NCI-H2171 treated with DMSO at 0.1 percent for 48 hours (cell line): ENCODE results near the gene OTOP3.

Source experiments
- DNase-seq: peaks from one replicate; lab custom pipeline; 2025; lab: John Stamatoyannopoulos, UW

OTOP3 gene

DNA sequence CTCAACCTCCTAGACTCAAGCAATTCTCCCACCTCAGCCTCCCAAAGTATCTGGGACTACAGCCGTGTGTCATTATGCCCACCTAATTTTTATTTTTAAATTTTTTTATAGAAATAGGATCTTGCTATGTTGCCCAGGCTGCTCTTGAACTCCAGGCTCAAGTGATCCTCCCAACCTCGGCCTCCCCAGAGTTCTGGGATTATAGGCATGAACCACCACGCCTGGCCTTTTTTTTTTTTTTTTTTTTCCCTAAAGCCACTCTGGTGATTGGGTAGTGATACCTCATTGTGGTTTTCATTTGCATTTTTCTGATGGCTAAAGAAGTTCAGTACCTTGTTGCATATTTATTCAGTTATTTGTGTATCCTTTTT is 50.5 kb downstream of the OTOP3 start:
- no peak for DNase-seq

DNA sequence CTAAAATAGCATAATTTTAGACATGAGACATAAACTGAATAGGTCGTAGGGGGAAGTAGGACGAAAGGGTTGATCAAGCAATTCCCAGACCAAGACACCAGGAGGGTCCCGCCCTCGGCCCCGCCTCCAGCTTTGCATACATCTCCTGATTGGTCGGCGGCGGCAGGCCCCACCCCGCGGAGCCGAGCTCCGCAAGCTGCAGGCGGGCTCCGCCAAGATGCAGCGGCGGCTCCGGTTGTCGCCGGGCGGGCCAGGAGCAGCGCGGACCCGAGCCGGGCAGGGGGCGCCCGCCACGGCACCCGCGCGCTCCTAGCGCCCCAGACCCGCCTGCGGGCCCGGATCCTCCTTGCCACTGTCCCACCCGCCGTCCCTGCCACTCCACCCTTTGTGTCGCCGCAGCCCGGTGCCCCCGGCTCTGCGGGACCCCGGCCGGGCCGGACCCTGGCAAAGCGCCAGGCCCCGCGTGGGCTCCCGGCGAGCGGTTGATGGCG is 51.8 kb downstream of the OTOP3 start, which contains the start of gene CDR2L:
Gene CDR2L, plus strand, starts transcription at position 215 of the 491 bp plus-strand sequence. CDS start 412 bp downstream, outside the sequence.
- DNase-seq: peak; percentile 91

DNA sequence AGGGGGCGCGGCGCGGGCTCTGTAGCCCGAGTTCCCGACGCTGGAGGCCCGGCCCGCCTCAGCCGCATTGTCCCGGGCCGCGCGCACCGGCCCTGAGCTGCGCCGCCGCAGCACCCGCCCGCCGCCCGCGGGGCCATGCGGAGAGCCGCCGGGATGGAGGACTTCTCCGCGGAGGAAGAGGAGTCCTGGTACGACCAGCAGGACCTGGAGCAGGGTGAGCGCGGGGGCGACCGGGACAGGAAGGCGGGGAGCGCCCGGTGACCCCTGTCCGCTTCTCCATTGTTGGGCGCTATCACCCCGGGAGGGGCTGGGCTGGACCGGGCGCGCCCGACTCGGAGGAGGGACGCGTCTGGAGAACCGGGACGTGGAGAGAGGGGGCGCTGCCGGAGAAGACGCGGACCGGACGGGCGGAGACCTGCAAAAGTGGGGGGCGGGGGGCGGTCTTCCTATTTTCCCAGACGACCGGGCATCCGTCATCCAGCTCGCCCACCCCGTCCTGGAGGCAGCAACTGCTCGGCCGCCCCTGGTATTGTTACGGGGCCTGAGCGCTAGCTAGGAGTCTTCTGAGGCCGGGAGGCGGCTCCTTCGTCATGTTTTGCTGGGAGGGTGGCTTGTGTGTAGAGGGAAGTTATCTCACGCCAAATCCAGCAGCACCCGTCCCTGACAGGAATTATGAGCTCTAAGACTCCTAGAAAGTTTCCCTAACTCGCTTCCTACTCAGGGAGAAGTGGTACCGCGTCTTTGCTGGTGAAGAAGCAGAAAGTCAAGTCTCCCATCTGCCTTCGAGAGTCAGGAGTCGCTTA is 52.4 kb downstream of the OTOP3 start:
- DNase-seq: peak; percentile 45

DNA sequence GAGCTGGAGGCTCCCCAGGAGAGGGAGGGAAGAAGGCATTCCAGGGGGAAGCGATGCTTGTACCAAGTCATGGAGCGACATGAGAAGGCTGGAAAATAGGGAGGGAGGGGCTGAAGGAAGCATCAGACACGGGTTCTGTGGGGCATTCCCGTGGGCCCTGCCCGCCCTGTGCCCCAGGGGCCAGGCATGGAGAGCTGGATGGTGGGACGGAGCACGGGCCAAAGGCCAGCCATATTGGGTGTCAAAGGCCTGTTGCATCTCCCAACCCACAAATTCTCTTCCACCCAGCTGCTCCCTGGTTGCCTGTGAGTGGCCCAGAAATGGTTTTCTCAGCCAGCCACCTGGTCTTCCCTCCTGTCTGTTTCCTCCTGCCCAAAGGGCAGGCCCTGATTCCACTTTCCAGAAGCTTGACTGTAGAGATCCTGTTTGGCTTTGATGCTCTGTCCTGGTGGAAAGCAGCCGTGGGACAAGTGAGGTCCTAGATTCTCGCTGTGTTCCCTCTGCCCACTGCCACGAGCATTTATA is 54.9 kb downstream of the OTOP3 start:
- no peak for DNase-seq

DNA sequence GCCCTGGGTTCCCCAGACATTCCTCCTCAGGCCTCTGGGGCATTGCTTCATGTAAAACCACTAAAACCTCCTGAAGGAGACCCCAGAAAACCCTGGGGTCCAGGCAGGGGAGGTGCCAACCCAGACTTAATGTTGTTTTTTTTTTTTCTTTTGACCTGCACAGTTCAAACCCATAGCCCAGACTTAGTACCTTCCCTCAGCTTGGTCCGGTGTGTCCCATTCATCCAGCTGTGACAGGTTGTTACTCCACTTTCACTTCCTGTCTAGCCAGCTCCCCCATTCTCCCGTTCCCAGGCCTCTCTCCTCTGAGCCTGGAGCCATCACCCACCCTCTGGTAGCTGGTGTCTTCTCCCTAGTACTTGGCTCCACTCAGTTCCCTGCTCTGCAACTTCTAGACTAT is 56.5 kb downstream of the OTOP3 start:
- DNase-seq: no peak

DNA sequence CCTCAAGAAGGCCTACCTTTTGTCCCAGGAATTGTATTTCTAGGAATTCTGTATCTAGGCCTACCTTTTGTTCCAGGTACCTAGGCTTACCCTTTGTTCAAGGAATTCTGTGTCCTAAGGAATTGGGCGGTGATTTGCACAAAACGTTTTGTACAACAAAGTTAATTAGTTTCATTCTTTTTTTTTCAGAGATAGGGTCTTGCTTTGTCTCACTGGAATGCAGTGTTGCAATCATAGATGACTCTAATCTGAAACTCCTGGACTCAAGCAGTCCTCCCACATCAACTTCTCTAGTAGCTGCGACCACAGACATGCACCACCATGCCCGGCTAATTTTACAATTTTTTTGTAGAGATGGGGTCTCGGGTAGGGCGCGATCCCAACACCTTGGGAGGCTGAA is 58.7 kb downstream of the OTOP3 start:
- DNase-seq: no peak

DNA sequence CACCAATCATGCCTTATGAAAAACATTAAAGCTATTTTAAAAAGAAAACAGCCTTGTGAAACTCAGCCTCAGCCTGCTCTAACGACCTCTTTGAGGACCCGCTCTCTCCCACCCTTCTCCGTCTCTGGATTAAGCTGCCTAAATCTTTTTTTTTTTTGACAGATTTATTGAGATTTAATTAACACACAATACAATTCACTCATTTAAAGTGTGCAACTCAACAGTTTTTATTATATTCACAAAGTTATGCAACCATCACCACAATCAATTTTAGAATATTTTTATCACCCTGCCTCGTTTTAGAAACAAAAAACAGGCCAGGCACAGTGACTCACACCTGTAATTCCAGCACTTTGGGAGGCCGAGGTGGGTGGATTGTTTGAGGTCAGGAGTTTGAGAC is 60.1 kb downstream of the OTOP3 start:
- DNase-seq: no peak

DNA sequence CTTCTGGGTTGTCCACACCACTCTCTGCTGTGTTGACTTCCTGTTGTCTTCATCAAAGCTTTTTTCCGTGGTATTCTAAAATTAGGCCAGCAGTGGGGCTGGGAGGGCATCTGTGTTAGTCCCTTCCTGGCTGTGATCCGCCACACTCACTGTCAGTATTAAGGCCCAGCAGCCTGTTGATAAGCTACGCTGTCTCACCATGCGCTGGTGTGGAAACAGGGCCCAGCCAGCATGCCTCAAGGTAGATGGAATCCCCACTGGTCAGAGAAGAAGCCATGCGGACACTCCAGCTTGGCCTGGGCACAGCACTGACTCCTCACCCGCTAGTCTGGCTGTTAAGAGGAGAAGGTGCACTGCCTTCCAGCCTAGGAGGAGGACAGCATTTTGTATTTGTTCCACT is 63.1 kb downstream of the OTOP3 start:
- DNase-seq: no peak

DNA sequence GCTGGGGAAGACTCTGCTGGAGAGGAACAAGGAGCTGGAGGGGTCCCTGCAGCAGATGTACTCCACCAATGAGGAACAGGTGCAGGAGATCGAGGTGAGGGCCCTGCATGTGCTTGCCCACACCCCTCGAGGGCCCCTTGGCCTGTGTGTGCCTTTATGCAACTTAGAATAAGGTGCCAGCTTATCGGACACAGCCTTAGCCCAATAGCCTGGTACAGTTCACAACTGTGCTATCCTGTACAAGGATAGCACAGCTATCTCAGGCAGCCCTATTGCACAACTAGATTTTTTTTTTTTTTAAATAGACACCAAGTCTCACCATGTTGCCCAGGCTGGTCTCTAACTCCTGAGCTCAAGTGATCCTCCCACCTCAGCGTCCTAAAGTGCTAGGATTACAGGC is 63.8 kb downstream of the OTOP3 start:
- no peak for DNase-seq
